Loucy (cell line): ENCODE data around the gene WDR17.

Experiments
- H2AFZ ChIP-seq: fragments of 200-600 bp; sonication (generic); 2 replicates; pipeline ENCODE4 v1.6.0; 2016; ENCODE audit warnings: antibody characterized with exemption, mild to moderate bottlenecking, low read length, moderate library complexity
- H3F3A ChIP-seq: fragments of 200-600 bp; 2 replicates; pipeline ENCODE4 v1.6.0; 2016; ENCODE audit warnings: antibody characterized with exemption, low read depth, mild to moderate bottlenecking
- H3K27me3 ChIP-seq: fragments of 200-600 bp; sonication (generic); 2 replicates; pipeline ENCODE4 v1.6.1; 2014; ENCODE audit warnings: low read length, mild to moderate bottlenecking; ENCODE audit not compliant: insufficient read depth, poor library complexity, severe bottlenecking
- H3K36me3 ChIP-seq: fragments of 200-600 bp; sonication (generic); 2 replicates; pipeline ENCODE4 v1.6.1; 2016; ENCODE audit warnings: low read length; ENCODE audit not compliant: insufficient read depth
- H3K4me1 ChIP-seq: fragments of 200-600 bp; sonication (generic); 2 replicates; pipeline ENCODE4 v1.5.1; 2014; ENCODE audit warnings: low read length, mild to moderate bottlenecking; ENCODE audit not compliant: insufficient read depth, poor library complexity, severe bottlenecking
- H3K4me2 ChIP-seq: fragments of 200-600 bp; sonication (generic); 2 replicates; pipeline ENCODE4 v1.6.0; 2014; ENCODE audit warnings: antibody characterized with exemption, low read length, low read depth, mild to moderate bottlenecking; ENCODE audit not compliant: poor library complexity, severe bottlenecking
- H3K4me3 ChIP-seq: fragments of 200-600 bp; sonication (generic); 2 replicates; pipeline ENCODE4 v1.5.1; 2014; ENCODE audit warnings: low read length, mild to moderate bottlenecking, mixed read lengths; ENCODE audit not compliant: poor library complexity, severe bottlenecking
- H3K79me2 ChIP-seq: fragments of 200-600 bp; sonication (generic); 2 replicates; pipeline ENCODE4 v1.6.1; 2014; ENCODE audit warnings: low read length; ENCODE audit not compliant: insufficient read depth
- H3K9ac ChIP-seq: fragments of 200-600 bp; sonication (generic); 2 replicates; pipeline ENCODE4 v1.6.0; 2014; ENCODE audit warnings: mild to moderate bottlenecking, low read depth, low read length, moderate library complexity; ENCODE audit not compliant: poor library complexity, severe bottlenecking
- H3K9me2 ChIP-seq: fragments of 200-600 bp; sonication (generic); replicated peaks from 2 replicates; pipeline ENCODE4 v1.6.1; 2016; ENCODE audit warnings: low read depth, low read length, mixed read lengths
- H3K9me3 ChIP-seq: fragments of 200-600 bp; sonication (generic); 2 replicates; pipeline ENCODE4 v1.6.1; 2014; ENCODE audit warnings: mild to moderate bottlenecking, antibody characterized with exemption, low read length, low read depth; ENCODE audit not compliant: insufficient read depth
- H4K20me1 ChIP-seq: fragments of 200-600 bp; sonication (generic); 2 replicates; pipeline ENCODE4 v1.6.0; 2014; ENCODE audit warnings: antibody characterized with exemption, low read length, mild to moderate bottlenecking; ENCODE audit not compliant: insufficient read depth, poor library complexity, severe bottlenecking
- CTCF ChIP-seq: fragments of 200-600 bp; sonication (generic); conservative IDR thresholded peaks from 2 replicates; pipeline ENCODE4 v1.5.1; 2014; ENCODE audit warnings: mild to moderate bottlenecking, antibody characterized with exemption, low read length
- EZH2phosphoT487 ChIP-seq: fragments of 200-600 bp; IDR thresholded peaks from 2 replicates; pipeline ENCODE4 v1.6.1; 2018; ENCODE audit warnings: antibody characterized with exemption, mild to moderate bottlenecking, moderate library complexity, borderline replicate concordance

WDR17 gene

DNA sequence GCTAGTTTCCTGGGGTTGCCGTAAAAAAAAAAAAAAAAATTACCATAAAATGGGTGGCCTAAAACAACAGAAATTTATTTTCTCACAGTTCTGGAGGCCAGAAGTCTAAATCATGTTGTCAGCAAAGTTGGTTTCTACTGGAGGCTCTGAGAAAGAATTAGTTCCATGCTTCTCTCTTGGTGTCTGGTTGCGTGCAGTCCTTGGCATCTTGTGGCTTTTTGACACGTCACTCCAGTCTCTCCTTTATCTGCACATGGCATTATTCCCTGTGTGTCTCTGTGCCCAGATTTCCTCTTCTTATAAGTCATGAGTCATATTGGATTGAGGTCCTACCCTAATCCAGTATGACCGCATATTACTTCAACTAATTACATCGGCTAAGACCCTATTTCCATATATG, 91.0 kb downstream of the WDR17 start:
- H2AFZ ChIP-seq: no peak overlapping the region
- no peak overlapping the region for H3K4me3 ChIP-seq
- TF ChIP-seq CTCF: no peak
- no peak for TF ChIP-seq EZH2phosphoT487
- no peaks in the 10 kb centered on the region for H3K27me3 ChIP-seq
- H3K9ac ChIP-seq: no peak overlapping the region
- no peaks in the 10 kb centered on the region for H3K36me3 ChIP-seq
- H3K4me1 ChIP-seq: no peaks in the 10 kb centered on the region
- H3K4me2 ChIP-seq: no peak overlapping the region
- no peaks in the 10 kb centered on the region for H3F3A ChIP-seq
- no peaks in the 10 kb centered on the region for H3K79me2 ChIP-seq
- H3K9me3 ChIP-seq: no peaks in the 10 kb centered on the region
- H4K20me1 ChIP-seq: no peaks in the 10 kb centered on the region
- H3K9me2 ChIP-seq: no peaks in the 10 kb centered on the region

- Histone ChIP-seq H3K9me2 (no peaks in the 10 kb centered on the region), H3K36me3 (no peaks in the 10 kb centered on the region), H3K4me2 (no peak overlapping the region), H4K20me1 (no peaks in the 10 kb centered on the region), H3K9me3 (no peaks in the 10 kb centered on the region), H3K4me1 (no peaks in the 10 kb centered on the region), H3K4me3 (no peak overlapping the region), H3K79me2 (no peaks in the 10 kb centered on the region), H2AFZ (no peak overlapping the region), H3K9ac (no peak overlapping the region), H3K27me3 (no peaks in the 10 kb centered on the region), H3F3A (no peaks in the 10 kb centered on the region)
- no peak for TF ChIP-seq EZH2phosphoT487
- no peak for TF ChIP-seq CTCF
Observed at GRCh38 chr4:176163041-176163440, 97.4 kb downstream of the WDR17 start.

GRCh38 chr4:176185051-176185450, 119.4 kb downstream of the WDR17 start:
- H3K9me3 ChIP-seq: no peaks in the 10 kb centered on the region
- H3K27me3 ChIP-seq: no peaks in the 10 kb centered on the region
- H3K4me3 ChIP-seq: no peak overlapping the region
- H3F3A ChIP-seq: no peaks in the 10 kb centered on the region
- H3K4me1 ChIP-seq: no peaks in the 10 kb centered on the region
- H3K79me2 ChIP-seq: no peaks in the 10 kb centered on the region
- no peaks in the 10 kb centered on the region for H3K9me2 ChIP-seq
- no peaks in the 10 kb centered on the region for H3K36me3 ChIP-seq
- no peak overlapping the region for H3K9ac ChIP-seq
- TF ChIP-seq EZH2phosphoT487 (no peak), CTCF (no peak)
- H3K4me2 ChIP-seq: no peak overlapping the region
- H4K20me1 ChIP-seq: no peaks in the 10 kb centered on the region
- no peak overlapping the region for H2AFZ ChIP-seq
